Activated T-cell treated with anti-CD3 and anti-CD28 coated beads, Interleukin-2, amount 50 U/mL, for 72 hours (primary cell): ENCODE data around the gene C8G. TPM values are rescaled to one million over a fixed set of nuclear protein-coding genes. Genes with fewer than 3 reads are reported as not detected.
A peak's percentile ranks its signal among the peaks of the same experiment; 100 is the strongest.

Experiments
- ATAC-seq, 2 donors: fragments of 150-1000 bp; cut with Tn5 transposase; replicated peaks in 1 of 2; 2 replicates each; pipeline ENCODE4 v1.10.0; 2021; ENCODE audit warnings: moderate library complexity in 2 of 2, mild to moderate bottlenecking in 1 of 2
- DNase-seq, 2 donors: peaks; one replicate each; pipeline ENCODE4 v3.0.0; 2021 to 2022; ENCODE audit warnings: mixed read lengths in 1 of 2
- H3K27ac Mint-ChIP-seq: one replicate; pipeline ENCODE4 v1.8.0; 2022; ENCODE audit warnings: mild to moderate bottlenecking, moderate library complexity, mixed read lengths
- H3K27me3 Mint-ChIP-seq: one replicate; pipeline ENCODE4 v1.8.0; 2022; ENCODE audit warnings: low read depth, mixed read lengths
- H3K36me3 Mint-ChIP-seq, 2 donors: one replicate each; pipeline ENCODE4 v1.8.0; 2022; ENCODE audit warnings: mixed read lengths in 2 of 2, mild to moderate bottlenecking in 1 of 2; ENCODE audit not compliant: insufficient read depth in 2 of 2
- H3K4me1 Mint-ChIP-seq: one replicate; pipeline ENCODE4 v1.8.0; 2022; ENCODE audit warnings: low read depth, mixed read lengths
- H3K4me3 Mint-ChIP-seq, 2 donors: one replicate each; pipeline ENCODE4 v1.8.0; 2022; ENCODE audit warnings: mild to moderate bottlenecking in 2 of 2, mixed read lengths in 2 of 2, moderate library complexity in 2 of 2
- H3K9me3 Mint-ChIP-seq, 2 donors: one replicate each; pipeline ENCODE4 v1.8.0; 2022; ENCODE audit warnings: mixed read lengths in 2 of 2
- total RNA-seq, 2 donors: library from RNA; stranded (reverse); gene quantifications; one replicate each; pipeline ENCODE4 v1.2.3, GENCODE V29; 2022

The C8G gene
- total RNA-seq, 2 donors from 2014 or later: 2.6 to 3.4 TPM

DNA sequence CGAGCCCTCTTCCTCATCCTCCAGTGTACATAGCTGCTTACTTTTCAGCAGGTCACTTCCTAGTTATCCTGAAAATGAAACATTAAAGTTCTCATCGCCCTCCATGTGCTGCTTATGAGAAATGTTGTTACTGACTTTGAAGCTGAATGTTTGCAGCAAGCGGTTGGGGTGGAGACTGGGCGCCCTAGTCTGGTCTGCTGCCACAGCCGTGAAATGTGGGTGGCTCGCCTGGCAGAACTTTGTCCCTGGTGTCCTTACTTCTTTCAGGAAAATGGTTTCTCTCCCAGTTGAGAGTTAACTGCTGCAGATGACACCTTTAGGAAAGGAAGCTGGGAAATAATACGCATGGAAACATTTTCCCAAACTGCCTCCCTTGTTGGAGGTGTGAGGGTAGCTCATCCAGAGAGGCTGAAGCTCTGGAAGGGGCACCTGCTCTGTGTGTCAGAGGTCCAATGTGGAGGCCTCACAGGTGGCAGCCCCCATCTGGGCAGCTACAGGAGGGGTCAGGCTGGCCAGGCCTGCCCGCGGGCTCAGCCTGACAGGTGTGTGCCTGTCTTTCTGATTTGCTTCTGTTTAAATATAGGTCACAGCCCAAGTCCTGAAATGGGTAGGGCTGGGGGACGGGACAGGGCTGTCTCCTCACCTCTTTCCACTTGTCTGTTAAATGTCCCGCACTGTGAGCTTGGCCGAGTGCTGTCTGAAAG, 34.7 kb upstream of the C8G start:
- H3K4me3 Mint-ChIP-seq: no peak overlapping the region
- ATAC-seq (no peak), DNase-seq (no peak)
- no peak overlapping the region for H3K27ac Mint-ChIP-seq
- H3K9me3 Mint-ChIP-seq: no peaks in the 10 kb centered on the region
- peaks cover 5 to 23% of the 10 kb centered on the region in 2 donors for H3K36me3 Mint-ChIP-seq
- peaks cover 5% of the 10 kb centered on the region for H3K4me1 Mint-ChIP-seq
- H3K27me3 Mint-ChIP-seq: no peaks in the 10 kb centered on the region

- peaks cover 6% of the 10 kb centered on the region for H3K4me1 Mint-ChIP-seq
- DNase-seq (no peak), ATAC-seq (no peak)
- no peak overlapping the region for H3K4me3 Mint-ChIP-seq
- H3K36me3 Mint-ChIP-seq: peaks cover 8 to 24% of the 10 kb centered on the region in 2 donors
- no peak overlapping the region for H3K27ac Mint-ChIP-seq
- no peaks in the 10 kb centered on the region for H3K27me3 Mint-ChIP-seq
- H3K9me3 Mint-ChIP-seq: no peaks in the 10 kb centered on the region
Measured at GRCh38 chr9:136910901-136911245, 34.2 kb upstream of the C8G start.

- Mint-ChIP-seq H3K27ac (no peak overlapping the region), H3K36me3 (peaks cover 13 to 26% of the 10 kb centered on the region in 2 donors), H3K4me1 (peaks cover 10% of the 10 kb centered on the region), H3K4me3 (no peak overlapping the region), H3K27me3 (no peaks in the 10 kb centered on the region), H3K9me3 (no peaks in the 10 kb centered on the region)
- no peak for DNase-seq
- no peak for ATAC-seq
Measured at GRCh38 chr9:136913701-136914438, 31.2 kb upstream of the C8G start.

GRCh38 chr9:136915632-136916329, 29.3 kb upstream of the C8G start:
- no peaks in the 10 kb centered on the region for H3K27me3 Mint-ChIP-seq
- peaks cover 10% of the 10 kb centered on the region for H3K4me1 Mint-ChIP-seq
- H3K36me3 Mint-ChIP-seq: peaks cover 15 to 32% of the 10 kb centered on the region in 2 donors
- H3K4me3 Mint-ChIP-seq: peak overlapping the region in 1 of 2 donors; percentile 49
- DNase-seq: no peak
- no peaks in the 10 kb centered on the region for H3K9me3 Mint-ChIP-seq
- peak overlapping the region; percentile 63 for H3K27ac Mint-ChIP-seq
- peak; percentile 34 to 61 for ATAC-seq

GRCh38 chr9:136916330-136917184, 28.5 kb upstream of the C8G start:
- peak overlapping the region in 1 of 2 donors; percentile 49 for H3K4me3 Mint-ChIP-seq
- peaks cover 10% of the 10 kb centered on the region for H3K4me1 Mint-ChIP-seq
- H3K27ac Mint-ChIP-seq: peak overlapping the region; percentile 32
- no peaks in the 10 kb centered on the region for H3K27me3 Mint-ChIP-seq
- H3K36me3 Mint-ChIP-seq: peaks cover 15 to 33% of the 10 kb centered on the region in 2 donors
- ATAC-seq: peak; percentile 76 to 88
- DNase-seq: peak in 1 of 2 donors; percentile 42
- H3K9me3 Mint-ChIP-seq: no peaks in the 10 kb centered on the region

DNA sequence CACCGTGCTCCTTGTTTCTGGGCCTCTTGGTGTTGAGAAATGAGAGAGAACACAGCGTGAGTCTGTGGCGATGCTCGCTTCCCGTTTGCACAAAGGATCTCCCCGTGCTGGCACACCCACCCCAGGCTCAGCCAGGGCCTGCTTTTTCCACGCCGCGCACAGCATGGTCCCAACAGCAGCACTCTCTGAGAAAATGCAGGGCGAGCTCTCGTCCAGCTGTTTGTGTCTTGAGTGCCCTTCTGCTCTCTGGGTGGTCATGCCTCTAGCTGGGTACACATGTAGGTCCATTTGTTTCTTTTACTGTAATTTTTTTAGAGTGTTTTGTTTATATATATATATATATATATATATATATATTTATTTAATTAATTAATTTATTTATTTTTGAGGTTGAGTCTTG, 27.1 kb upstream of the C8G start:
- no peak for DNase-seq
- no peaks in the 10 kb centered on the region for H3K9me3 Mint-ChIP-seq
- peak overlapping the region; percentile 59 for H3K27ac Mint-ChIP-seq
- peaks cover 10% of the 10 kb centered on the region for H3K4me1 Mint-ChIP-seq
- H3K4me3 Mint-ChIP-seq: no peak overlapping the region
- H3K27me3 Mint-ChIP-seq: no peaks in the 10 kb centered on the region
- ATAC-seq: no peak
- peaks cover 15 to 35% of the 10 kb centered on the region in 2 donors for H3K36me3 Mint-ChIP-seq

DNA sequence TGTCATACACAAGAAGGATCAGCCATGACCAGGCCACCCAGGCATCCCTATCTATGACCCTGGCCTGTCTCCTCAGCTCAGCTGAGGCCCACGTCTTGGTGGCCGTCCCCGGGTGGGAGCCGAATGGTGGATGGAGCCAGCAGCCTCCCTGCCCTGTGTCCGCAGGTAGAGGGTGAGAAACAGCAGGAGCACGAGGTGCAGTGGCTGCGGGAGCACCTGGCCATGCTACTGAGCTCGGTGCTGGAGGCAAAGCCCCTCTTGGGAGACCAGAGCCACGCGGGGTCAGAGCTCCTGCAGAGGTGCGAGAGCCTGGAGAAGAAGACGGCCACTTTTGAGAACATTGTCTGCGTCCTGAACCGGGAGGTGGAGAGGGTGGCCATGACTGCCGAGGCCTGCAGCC, 25.0 kb upstream of the C8G start:
- H3K27ac Mint-ChIP-seq: no peak overlapping the region
- H3K36me3 Mint-ChIP-seq: peaks cover 13 to 35% of the 10 kb centered on the region in 2 donors
- H3K9me3 Mint-ChIP-seq: no peaks in the 10 kb centered on the region
- DNase-seq (no peak), ATAC-seq (no peak)
- peaks cover 10% of the 10 kb centered on the region for H3K4me1 Mint-ChIP-seq
- H3K4me3 Mint-ChIP-seq: no peak overlapping the region
- no peaks in the 10 kb centered on the region for H3K27me3 Mint-ChIP-seq

- ATAC-seq (no peak), DNase-seq (no peak)
- Mint-ChIP-seq H3K27ac (no peak overlapping the region), H3K36me3 (peaks cover 10 to 33% of the 10 kb centered on the region in 2 donors), H3K9me3 (no peaks in the 10 kb centered on the region), H3K4me3 (no peak overlapping the region), H3K27me3 (no peaks in the 10 kb centered on the region), H3K4me1 (peaks cover 5% of the 10 kb centered on the region)
Measured at GRCh38 chr9:136920734-136921231, 24.3 kb upstream of the C8G start.

DNA sequence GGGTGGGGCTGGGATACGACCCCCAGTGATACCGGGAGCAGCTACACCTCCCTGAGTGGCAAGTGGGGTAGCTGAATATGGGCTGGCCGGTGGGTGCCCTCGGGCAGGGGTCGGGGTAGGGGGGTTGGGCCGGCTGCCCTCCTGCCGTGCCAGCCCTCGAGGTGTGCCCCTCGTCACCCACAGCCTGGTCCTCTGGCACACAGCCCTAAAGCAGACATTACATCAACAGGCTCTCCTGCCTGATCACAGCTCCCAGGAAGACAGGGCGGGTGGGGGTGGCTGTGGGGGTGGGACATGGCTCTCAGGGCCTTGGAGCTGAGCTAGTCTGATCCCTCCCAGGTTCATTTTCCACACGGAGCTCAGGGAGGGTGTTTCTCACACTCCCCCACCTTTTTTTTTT, 23.7 kb upstream of the C8G start:
- H3K27ac Mint-ChIP-seq: no peak overlapping the region
- peaks cover 10 to 31% of the 10 kb centered on the region in 2 donors for H3K36me3 Mint-ChIP-seq
- DNase-seq: no peak

DNA sequence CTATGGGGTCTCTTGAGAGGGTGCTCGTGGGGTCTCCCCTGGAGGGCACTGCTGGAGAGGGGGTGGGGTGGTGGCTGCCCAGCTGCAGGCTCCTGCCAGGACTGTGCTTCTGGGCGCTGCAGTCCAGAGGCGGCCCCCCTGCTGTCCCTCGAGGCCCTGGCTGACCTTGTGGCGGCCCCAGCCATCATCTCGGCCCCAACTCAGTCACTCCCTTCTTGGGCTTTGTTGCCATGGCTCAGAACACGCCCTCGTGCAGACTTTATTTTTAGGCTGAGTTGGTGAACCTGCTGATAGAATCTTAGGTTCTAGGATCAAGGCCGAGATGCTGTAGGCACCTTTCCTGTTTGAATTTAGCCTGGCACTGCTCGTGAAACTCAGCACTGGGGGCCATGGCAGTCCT, 23.3 kb upstream of the C8G start:
- ATAC-seq (no peak), DNase-seq (no peak)
- H3K4me3 Mint-ChIP-seq: no peak overlapping the region
- no peaks in the 10 kb centered on the region for H3K9me3 Mint-ChIP-seq
- H3K4me1 Mint-ChIP-seq: no peaks in the 10 kb centered on the region
- H3K27ac Mint-ChIP-seq: no peak overlapping the region
- H3K36me3 Mint-ChIP-seq: peaks cover 10 to 32% of the 10 kb centered on the region in 2 donors
- H3K27me3 Mint-ChIP-seq: no peaks in the 10 kb centered on the region

More for the DNA sequence above, 23.7 kb upstream of the C8G start:
- no peaks in the 10 kb centered on the region for H3K9me3 Mint-ChIP-seq
- H3K27me3 Mint-ChIP-seq: no peaks in the 10 kb centered on the region
- no peaks in the 10 kb centered on the region for H3K4me1 Mint-ChIP-seq
- H3K4me3 Mint-ChIP-seq: no peak overlapping the region
- ATAC-seq: no peak

GRCh38 chr9:136922540-136922939, 22.5 kb upstream of the C8G start:
- no peak overlapping the region for H3K27ac Mint-ChIP-seq
- no peak for ATAC-seq

DNA sequence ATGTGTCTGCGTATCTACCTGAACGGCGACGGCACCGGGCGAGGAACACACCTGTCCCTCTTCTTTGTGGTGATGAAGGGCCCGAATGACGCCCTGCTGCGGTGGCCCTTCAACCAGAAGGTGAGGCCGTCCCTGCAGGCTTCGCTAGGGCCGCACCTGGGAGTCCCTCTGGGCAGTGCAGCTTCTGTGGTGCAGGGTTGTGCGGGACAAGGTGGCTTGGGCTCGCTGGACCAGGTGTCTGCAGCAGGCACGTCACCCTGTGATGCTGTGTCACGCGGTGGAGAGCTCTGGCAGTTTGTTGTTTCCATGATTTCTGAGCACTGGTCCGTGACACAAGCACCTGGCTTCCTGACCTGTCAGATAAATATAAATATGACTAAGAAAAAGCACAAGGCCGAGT, 21.2 kb upstream of the C8G start:
- DNase-seq (no peak), ATAC-seq (no peak)
- Mint-ChIP-seq H3K36me3 (peaks cover 4 to 21% of the 10 kb centered on the region in 2 donors), H3K27me3 (no peaks in the 10 kb centered on the region), H3K4me1 (no peaks in the 10 kb centered on the region), H3K4me3 (no peak overlapping the region), H3K27ac (no peak overlapping the region), H3K9me3 (no peaks in the 10 kb centered on the region)

More at GRCh38 chr9:136922540-136922939, 22.5 kb upstream of the C8G start:
- Mint-ChIP-seq H3K4me3 (no peak overlapping the region), H3K4me1 (no peaks in the 10 kb centered on the region), H3K36me3 (peaks cover 5 to 25% of the 10 kb centered on the region in 2 donors), H3K27me3 (no peaks in the 10 kb centered on the region), H3K9me3 (no peaks in the 10 kb centered on the region)
- no peak for DNase-seq
